Measurements from ENCODE around the gene PTPN11. TPM values are rescaled to one million over a fixed set of nuclear protein-coding genes. Genes with fewer than 3 reads are reported as not detected.

The PTPN11 gene
- polyA plus RNA-seq, 2 of the 4 experiments (the other 2 are of a cell fraction): 78.6 to 194 TPM

- Histone ChIP-seq H3K4me2 (no peak overlapping the region), H3K27ac (no peak overlapping the region), H3K9me3 (0 out of 3 replicates have a peak, but pooled peaks cover 3% of the 10 kb centered on the region), H3K4me1 (peaks cover 8% of the 10 kb centered on the region; the same call in 2 of the 3 replicates), H3K4me3 (no peak overlapping the region)
- ChIA-PET POLR2A (no interaction called here), CTCF (interaction anchor here (1.2 kb wide), 1 partner anchor 17 kb away, joined by 4 read pairs; no protein-coding TSS in a partner anchor)
- peak in 1 of 2 experiments; percentile 47; a peak in 2 of 6 replicates for ATAC-seq
- no peak for FAIRE-seq
- no peak for TF ChIP-seq HEYL (CRISPR knock-in tag; IDR thresholded peaks at IDR 0.05)
- no peak for TF ChIP-seq HOXB13 (CRISPR knock-in tag; IDR thresholded peaks at IDR 0.05; ENCODE audit: low read depth)
- no peak for TF ChIP-seq NR3C1 (IDR thresholded peaks at IDR 0.05)
- TF ChIP-seq GATA3 (IDR thresholded peaks at IDR 0.05; ENCODE audit: borderline replicate concordance): no peak
- DNase-seq (ENCODE audit: low read depth in 1 of 2, low spot score in 1 of 2): no peak
- WGBS (ENCODE audit: missing lambda C conversion rate): 13% methylated on average over 1 of the region's 1 CpG
Measured at GRCh38 chr12:112370199-112370598, 48.5 kb upstream of the PTPN11 start.

- Histone ChIP-seq H3K4me2 (no peak overlapping the region), H3K4me3 (no peak overlapping the region), H3K4me1 (peaks cover 8% of the 10 kb centered on the region; the same call in 2 of the 3 replicates), H3K9me3 (0 out of 3 replicates have a peak, but pooled peaks cover 4% of the 10 kb centered on the region), H3K27ac (no peak overlapping the region)
- ChIA-PET CTCF (interaction anchor here (0.9 to 1.6 kb wide), 4 partner anchors 16 to 173 kb away, joined by 3 to 4 read pairs (median 3); no protein-coding TSS in a partner anchor), POLR2A (interaction anchor here (0.5 to 1.1 kb wide), 2 partner anchors 16 to 455 kb away, joined by 3 to 7 read pairs; no protein-coding TSS in a partner anchor)
- TF ChIP-seq RARB (CRISPR knock-in tag; IDR thresholded peaks at IDR 0.05): no peak
- no peak for TF ChIP-seq HES2 (IDR thresholded peaks at IDR 0.05)
- TF ChIP-seq ZNF302 (CRISPR knock-in tag; IDR thresholded peaks at IDR 0.05): no peak
- no peak for TF ChIP-seq HOXB5 (CRISPR knock-in tag; IDR thresholded peaks at IDR 0.05)
- no peak for TF ChIP-seq CTCF (IDR thresholded peaks at IDR 0.05)
- TF ChIP-seq CBX8 (IDR thresholded peaks at IDR 0.05): no peak
- no peak for TF ChIP-seq ZSCAN20 (CRISPR knock-in tag; IDR thresholded peaks at IDR 0.05)
- TF ChIP-seq TP53 (CRISPR knock-in tag; IDR thresholded peaks at IDR 0.05): no peak
- no peak for TF ChIP-seq NPAS2 (CRISPR knock-in tag; IDR thresholded peaks at IDR 0.05; ENCODE audit: borderline replicate concordance)
- TF ChIP-seq POLR2AphosphoS2 (conservative IDR thresholded peaks at IDR 0.05; ENCODE audit: low read length): no peak
- TF ChIP-seq FOSL2 (IDR thresholded peaks at IDR 0.05): no peak
- no peak for TF ChIP-seq FOSL2 (CRISPR knock-in tag; IDR thresholded peaks at IDR 0.05)
- TF ChIP-seq BHLHE40 (IDR thresholded peaks at IDR 0.05; ENCODE audit: low read depth, low read length): no peak
- no peak for TF ChIP-seq ESRRA (IDR thresholded peaks at IDR 0.05; ENCODE audit: borderline replicate concordance, low read length)
- TF ChIP-seq FOXS1 (CRISPR knock-in tag; IDR thresholded peaks at IDR 0.05): no peak
- TF ChIP-seq CHD4 (IDR thresholded peaks at IDR 0.05; ENCODE audit: borderline replicate concordance): no peak
- TF ChIP-seq CBX2 (IDR thresholded peaks at IDR 0.05; ENCODE audit: borderline replicate concordance, low read depth): no peak
- WGBS (ENCODE audit: missing lambda C conversion rate): 80% methylated on average over 8 of the region's 8 CpGs
- ATAC-seq (no peak), FAIRE-seq (no peak), DNase-seq (ENCODE audit: low read depth in 1 of 2, low spot score in 1 of 2) (no peak)
Measured at GRCh38 chr12:112370868-112371510, 47.8 kb upstream of the PTPN11 start.

- Histone ChIP-seq H3K27ac (no peak overlapping the region), H3K9me3 (0 out of 3 replicates have a peak, but pooled peaks cover 4% of the 10 kb centered on the region), H3K4me2 (no peak overlapping the region), H3K4me1 (peaks cover 8% of the 10 kb centered on the region; the same call in 2 of the 3 replicates), H3K4me3 (no peak overlapping the region)
- DNase-seq (ENCODE audit: low read depth in 1 of 2, low spot score in 1 of 2) (no peak), FAIRE-seq (no peak), ATAC-seq (no peak)
- TF ChIP-seq EHMT2 (IDR thresholded peaks at IDR 0.05; ENCODE audit: low read depth) (no peak), NFE2L2 (conservative IDR thresholded peaks at IDR 0.05; ENCODE audit: low read length) (no peak)
- 83% methylated on average over 3 of the region's 3 CpGs for WGBS (ENCODE audit: missing lambda C conversion rate)
- CTCF ChIA-PET: interaction anchor here (0.5 kb wide), 1 partner anchor 11 kb away, joined by 3 read pairs; no protein-coding TSS in a partner anchor
- POLR2A ChIA-PET: no interaction called here
Measured at GRCh38 chr12:112374166-112374740, 44.5 kb upstream of the PTPN11 start.
